Smooth muscle cell (in vitro differentiated cells): ENCODE measurements around the gene VSX1. TPM values are rescaled to one million over a fixed set of nuclear protein-coding genes. Genes with fewer than 3 reads are reported as not detected.

Source experiments
- DNase-seq: peaks from one replicate; lab custom pipeline; 2025; ENCODE audit not compliant: unreplicated experiment; lab: John Stamatoyannopoulos, UW
- H2AFZ ChIP-seq: fragments of 200-600 bp; sonication (generic); 2 replicates; pipeline ENCODE4 v1.6.0; 2016; ENCODE audit warnings: antibody characterized with exemption, low read depth, mild to moderate bottlenecking
- H3F3A ChIP-seq: fragments of 200-600 bp; sonication (generic); 2 replicates; pipeline ENCODE4 v1.6.0; 2017; ENCODE audit warnings: antibody characterized with exemption, low read depth
- H3K27ac ChIP-seq: fragments of 200-600 bp; sonication (generic); 2 replicates; pipeline ENCODE4 v1.5.1; 2016; ENCODE audit warnings: low read depth, mild to moderate bottlenecking
- H3K27me3 ChIP-seq: fragments of 200-600 bp; sonication (generic); 2 replicates; pipeline ENCODE4 v1.6.1; 2016; ENCODE audit warnings: low read depth, mild to moderate bottlenecking
- H3K36me3 ChIP-seq: fragments of 200-600 bp; sonication (generic); 2 replicates; pipeline ENCODE4 v1.5.1; 2016; ENCODE audit warnings: low read depth
- H3K4me1 ChIP-seq: fragments of 200-600 bp; sonication (generic); 2 replicates; pipeline ENCODE4 v1.5.1; 2016; ENCODE audit warnings: low read depth
- H3K4me2 ChIP-seq: fragments of 200-600 bp; sonication (generic); 2 replicates; pipeline ENCODE4 v1.6.0; 2016; ENCODE audit warnings: mild to moderate bottlenecking
- H3K4me3 ChIP-seq: fragments of 200-600 bp; sonication (generic); 2 replicates; pipeline ENCODE4 v1.5.1; 2016; ENCODE audit warnings: mild to moderate bottlenecking
- H3K79me2 ChIP-seq: fragments of 200-600 bp; sonication (generic); 2 replicates; pipeline ENCODE4 v1.6.0; 2016; ENCODE audit warnings: low read depth, mild to moderate bottlenecking
- H3K9ac ChIP-seq: fragments of 200-600 bp; sonication (generic); 2 replicates; pipeline ENCODE4 v1.6.0; 2016; ENCODE audit warnings: low read depth
- H3K9me3 ChIP-seq: fragments of 200-600 bp; sonication (generic); replicated peaks from 2 replicates; pipeline ENCODE4 v1.5.1; 2016; ENCODE audit warnings: low read depth
- H4K20me1 ChIP-seq: fragments of 200-600 bp; sonication (generic); 2 replicates; pipeline ENCODE4 v1.6.0; 2016; ENCODE audit warnings: low read depth
- CTCF ChIP-seq: fragments of 200-600 bp; sonication (generic); IDR thresholded peaks from 2 replicates; pipeline ENCODE4 v1.5.1; 2017; ENCODE audit warnings: borderline replicate concordance, mild to moderate bottlenecking, antibody characterized with exemption; ENCODE audit not compliant: insufficient read depth, poor library complexity, severe bottlenecking
- WGBS: methylation state at CpG from one replicate; pipeline ENCODE4 v1.1.7; 2016; ENCODE audit warnings: low lambda C conversion rate; 5-methylcytosine and 5-hydroxymethylcytosine counted together
- polyA plus RNA-seq: library from polyadenylated mRNA; unstranded; fragments of >200 nt; fragmentation: Nextera tagmentation; extraction: Ambion mirVana; gene quantifications from 2 replicates; pipeline ENCODE4 v1.2.1, GENCODE V29; 2016
- total RNA-seq: library from RNA; depleted of rRNA; stranded (reverse); fragments of >200 nt; gene quantifications from 2 replicates; pipeline ENCODE4 v1.2.3, GENCODE V29; 2014

The VSX1 gene
- total and polyA plus RNA-seq, 2 experiments from 2014 or later: not detected

GRCh38 chr20:25046736-25047666 lies 34.9 kb downstream of the VSX1 start:
- no peak for TF ChIP-seq CTCF
- Histone ChIP-seq H3K4me2 (no peak overlapping the region), H3K4me3 (no peak overlapping the region), H3K9me3 (no peaks in the 10 kb centered on the region), H3K79me2 (no peaks in the 10 kb centered on the region), H3K9ac (no peak overlapping the region), H3F3A (no peaks in the 10 kb centered on the region), H3K27me3 (peaks cover 5% of the 10 kb centered on the region), H3K27ac (no peak overlapping the region), H3K36me3 (no peaks in the 10 kb centered on the region), H3K4me1 (no peaks in the 10 kb centered on the region), H4K20me1 (no peaks in the 10 kb centered on the region), H2AFZ (no peak overlapping the region)
- 77% methylated on average over 21 of the region's 21 CpGs for WGBS
- DNase-seq: no peak

- TF ChIP-seq CTCF: no peak
- Histone ChIP-seq H3K4me2 (no peak overlapping the region), H2AFZ (no peak overlapping the region), H4K20me1 (no peaks in the 10 kb centered on the region), H3K27ac (no peak overlapping the region), H3K27me3 (no peaks in the 10 kb centered on the region), H3K79me2 (no peaks in the 10 kb centered on the region), H3K9me3 (no peaks in the 10 kb centered on the region), H3K9ac (no peak overlapping the region), H3K4me1 (no peaks in the 10 kb centered on the region), H3K4me3 (no peak overlapping the region), H3F3A (no peaks in the 10 kb centered on the region), H3K36me3 (no peaks in the 10 kb centered on the region)
- WGBS: 91% methylated on average over 14 of the region's 14 CpGs
- DNase-seq: no peak
These were observed 35.7 kb downstream of the VSX1 start for GRCh38 chr20:25046181-25046641.

GRCh38 chr20:25045343-25045712 lies 36.6 kb downstream of the VSX1 start:
- no peaks in the 10 kb centered on the region for H3F3A ChIP-seq
- H2AFZ ChIP-seq: no peak overlapping the region
- no peak overlapping the region for H3K4me2 ChIP-seq
- no peak overlapping the region for H3K27ac ChIP-seq
- no peaks in the 10 kb centered on the region for H3K9me3 ChIP-seq
- TF ChIP-seq CTCF: no peak
- H3K27me3 ChIP-seq: no peaks in the 10 kb centered on the region
- 71% methylated on average over 9 of the region's 9 CpGs for WGBS
- H3K9ac ChIP-seq: no peak overlapping the region
- no peak overlapping the region for H3K4me3 ChIP-seq
- no peaks in the 10 kb centered on the region for H4K20me1 ChIP-seq
- DNase-seq: no peak
- no peaks in the 10 kb centered on the region for H3K36me3 ChIP-seq
- no peaks in the 10 kb centered on the region for H3K4me1 ChIP-seq
- no peaks in the 10 kb centered on the region for H3K79me2 ChIP-seq
